ENCODE results near the gene PKDREJ. TPM values are rescaled to one million over a fixed set of nuclear protein-coding genes. Genes with fewer than 3 reads are reported as not detected.

Gene PKDREJ
- total RNA-seq, 2 experiments from 2014 or later, result not detected

DNA sequence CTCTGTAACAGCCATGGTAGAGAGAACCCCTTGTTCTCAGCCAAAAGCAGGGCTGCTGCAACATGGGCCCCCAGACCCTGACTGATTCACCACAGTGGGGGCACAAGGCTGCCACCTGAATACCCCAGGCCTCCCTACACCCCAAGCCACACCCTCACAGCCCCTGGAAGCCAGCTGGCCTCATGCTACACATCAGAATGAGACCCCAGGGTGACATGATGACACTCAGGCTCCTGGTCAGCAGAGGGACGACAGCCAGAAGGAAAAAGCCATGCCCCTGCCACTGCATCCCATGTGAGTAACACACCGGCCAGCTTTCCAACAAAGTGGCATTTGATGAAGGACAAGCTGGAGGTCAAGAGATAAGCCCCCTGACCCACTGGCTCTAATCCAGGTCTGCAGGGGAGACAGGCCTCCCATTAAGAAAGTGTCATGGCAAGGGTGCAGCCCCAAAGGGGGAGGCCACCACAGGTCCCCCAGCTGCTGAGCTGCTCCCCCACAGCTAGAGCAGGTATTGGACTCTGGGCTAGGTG lies 15.6 kb downstream of the PKDREJ start:
- H3K27ac ChIP-seq (ENCODE audit: low read depth, low read length, poor library complexity, severe bottlenecking), result no peak overlapping the region
- H3K4me2 ChIP-seq (ENCODE audit: low read length), result no peak overlapping the region
- H3K4me3 ChIP-seq (ENCODE audit: low read depth, low read length, poor library complexity, severe bottlenecking), result no peak overlapping the region
- no peaks in the 10 kb centered on the region for H3K9me2 ChIP-seq (ENCODE audit: insufficient read depth, low read length)
- no peak overlapping the region for H2AFZ ChIP-seq (ENCODE audit: low read length)
- TF ChIP-seq, protein P1, sequence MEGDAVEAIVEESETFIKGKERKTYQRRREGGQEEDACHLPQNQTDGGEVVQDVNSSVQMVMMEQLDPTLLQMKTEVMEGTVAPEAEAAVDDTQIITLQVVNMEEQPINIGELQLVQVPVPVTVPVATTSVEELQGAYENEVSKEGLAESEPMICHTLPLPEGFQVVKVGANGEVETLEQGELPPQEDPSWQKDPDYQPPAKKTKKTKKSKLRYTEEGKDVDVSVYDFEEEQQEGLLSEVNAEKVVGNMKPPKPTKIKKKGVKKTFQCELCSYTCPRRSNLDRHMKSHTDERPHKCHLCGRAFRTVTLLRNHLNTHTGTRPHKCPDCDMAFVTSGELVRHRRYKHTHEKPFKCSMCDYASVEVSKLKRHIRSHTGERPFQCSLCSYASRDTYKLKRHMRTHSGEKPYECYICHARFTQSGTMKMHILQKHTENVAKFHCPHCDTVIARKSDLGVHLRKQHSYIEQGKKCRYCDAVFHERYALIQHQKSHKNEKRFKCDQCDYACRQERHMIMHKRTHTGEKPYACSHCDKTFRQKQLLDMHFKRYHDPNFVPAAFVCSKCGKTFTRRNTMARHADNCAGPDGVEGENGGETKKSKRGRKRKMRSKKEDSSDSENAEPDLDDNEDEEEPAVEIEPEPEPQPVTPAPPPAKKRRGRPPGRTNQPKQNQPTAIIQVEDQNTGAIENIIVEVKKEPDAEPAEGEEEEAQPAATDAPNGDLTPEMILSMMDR (conservative IDR thresholded peaks at IDR 0.05; ENCODE audit: low read length), result no peak
- no peak for TF ChIP-seq EZH2phosphoT487 (IDR thresholded peaks at IDR 0.05; ENCODE audit: borderline replicate concordance, low read depth, low read length)
- H3K4me1 ChIP-seq (ENCODE audit: insufficient read depth, low read length, poor library complexity, severe bottlenecking), result peaks cover 25% of the 10 kb centered on the region
- BruUV-seq (replicated peaks), result no TSS peak
- H3K79me2 ChIP-seq (ENCODE audit: insufficient read depth, low read depth, low read length), result peaks cover 7% of the 10 kb centered on the region; the same call in 1 of the 2 replicates
- ChIA-PET POLR2A (interaction anchor here (1.0 kb wide), 1 partner anchor 9 kb away, joined by 3 read pairs; no protein-coding TSS in a partner anchor), CTCF (ENCODE audit: unreplicated experiment) (no interaction called here)
- DNase-seq (ENCODE audit: low spot score), result no peak
- intact Hi-C loops (cut with micrococcal nuclease; ENCODE audit: unreplicated experiment), result no loop called here
- H3K9me3 ChIP-seq (ENCODE audit: low read length), result no peaks in the 10 kb centered on the region
- H4K20me1 ChIP-seq (ENCODE audit: insufficient read depth, low read length), result no peaks in the 10 kb centered on the region
- no peaks in the 10 kb centered on the region for H3K36me3 ChIP-seq (ENCODE audit: insufficient read depth, low read length)

DNA sequence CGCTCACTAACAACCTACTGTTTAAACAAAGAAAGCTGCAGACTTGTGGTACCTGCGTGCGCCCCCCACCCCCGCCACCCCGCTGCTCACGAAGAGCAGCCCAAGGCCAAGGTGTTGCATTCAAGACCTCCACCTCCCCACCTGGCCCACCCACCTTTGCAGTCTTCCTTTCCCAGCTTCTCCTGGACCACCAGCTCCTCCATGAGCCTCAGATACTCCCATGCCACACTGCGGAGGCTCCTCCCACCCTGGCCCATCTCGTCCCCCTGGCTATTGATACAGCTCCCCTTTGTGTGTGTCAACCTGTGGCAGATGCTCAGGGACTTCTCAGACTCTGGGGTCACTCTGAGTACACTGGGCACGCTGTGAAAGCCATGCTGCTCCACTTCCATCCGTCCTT lies 17.0 kb downstream of the PKDREJ start:
- TF ChIP-seq EZH2phosphoT487 (IDR thresholded peaks at IDR 0.05; ENCODE audit: borderline replicate concordance, low read depth, low read length), result no peak
- TF ChIP-seq, protein P1 (conservative IDR thresholded peaks at IDR 0.05; ENCODE audit: low read length), result no peak
- ChIA-PET CTCF (ENCODE audit: unreplicated experiment) (no interaction called here), POLR2A (interaction anchor here (1.0 kb wide), 1 partner anchor 94 kb away, joined by 3 read pairs; no protein-coding TSS in a partner anchor)
- Histone ChIP-seq H3K79me2 (ENCODE audit: insufficient read depth, low read depth, low read length) (peaks cover under 1% of the 10 kb centered on the region; the same call in 1 of the 2 replicates), H3K9me3 (ENCODE audit: low read length) (no peaks in the 10 kb centered on the region), H3K4me3 (ENCODE audit: low read depth, low read length, poor library complexity, severe bottlenecking) (no peak overlapping the region), H3K4me1 (ENCODE audit: insufficient read depth, low read length, poor library complexity, severe bottlenecking) (peaks cover 16% of the 10 kb centered on the region), H3K4me2 (ENCODE audit: low read length) (no peak overlapping the region), H2AFZ (ENCODE audit: low read length) (no peak overlapping the region), H3K36me3 (ENCODE audit: insufficient read depth, low read length) (no peaks in the 10 kb centered on the region), H4K20me1 (ENCODE audit: insufficient read depth, low read length) (no peaks in the 10 kb centered on the region), H3K9me2 (ENCODE audit: insufficient read depth, low read length) (no peaks in the 10 kb centered on the region), H3K27ac (ENCODE audit: low read depth, low read length, poor library complexity, severe bottlenecking) (no peak overlapping the region)
- intact Hi-C loops (cut with micrococcal nuclease; ENCODE audit: unreplicated experiment), result no loop called here
- no TSS peak for BruUV-seq (replicated peaks)
- no peak for DNase-seq (ENCODE audit: low spot score)

DNA sequence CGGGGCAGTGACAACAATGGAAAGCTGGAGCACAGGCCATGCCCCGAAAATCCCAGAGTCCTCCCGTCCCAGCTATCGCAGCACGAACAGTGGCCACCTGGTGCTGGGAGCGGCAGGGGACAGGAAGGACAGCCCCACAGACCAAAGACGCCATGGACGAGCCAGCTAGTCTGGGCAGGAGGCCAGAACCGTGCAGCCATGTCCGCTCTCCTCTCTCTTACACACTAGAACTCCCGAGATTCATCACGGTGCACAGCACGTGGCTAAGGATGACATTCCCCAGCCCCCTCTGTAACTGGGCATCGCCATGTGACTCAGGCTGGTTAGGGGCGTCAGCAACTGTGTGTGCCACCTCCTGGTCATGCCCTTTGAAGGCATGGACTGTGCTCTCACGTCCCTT lies 17.6 kb downstream of the PKDREJ start:
- H4K20me1 ChIP-seq (ENCODE audit: insufficient read depth, low read length), result no peaks in the 10 kb centered on the region
- POLR2A ChIA-PET, result no interaction called here
- H3K4me2 ChIP-seq (ENCODE audit: low read length), result no peak overlapping the region
- H3K4me3 ChIP-seq (ENCODE audit: low read depth, low read length, poor library complexity, severe bottlenecking), result no peak overlapping the region
- H2AFZ ChIP-seq (ENCODE audit: low read length), result no peak overlapping the region
- no peak overlapping the region for H3K27ac ChIP-seq (ENCODE audit: low read depth, low read length, poor library complexity, severe bottlenecking)
- BruUV-seq (replicated peaks), result no TSS peak
- H3K4me1 ChIP-seq (ENCODE audit: insufficient read depth, low read length, poor library complexity, severe bottlenecking), result peaks cover 16% of the 10 kb centered on the region
- TF ChIP-seq EZH2phosphoT487 (IDR thresholded peaks at IDR 0.05; ENCODE audit: borderline replicate concordance, low read depth, low read length), result no peak
- TF ChIP-seq, protein P1 (conservative IDR thresholded peaks at IDR 0.05; ENCODE audit: low read length), result no peak
- DNase-seq (ENCODE audit: low spot score), result no peak
- H3K79me2 ChIP-seq (ENCODE audit: insufficient read depth, low read depth, low read length), result no peaks in the 10 kb centered on the region
- CTCF ChIA-PET (ENCODE audit: unreplicated experiment), result no interaction called here
- intact Hi-C loops (cut with micrococcal nuclease; ENCODE audit: unreplicated experiment), result no loop called here
- no peaks in the 10 kb centered on the region for H3K9me3 ChIP-seq (ENCODE audit: low read length)
- no peaks in the 10 kb centered on the region for H3K36me3 ChIP-seq (ENCODE audit: insufficient read depth, low read length)
- H3K9me2 ChIP-seq (ENCODE audit: insufficient read depth, low read length), result no peaks in the 10 kb centered on the region
